SU-DHL-6 (cell line): Measurements from ENCODE around the gene SNRPN.
"Not testable (repeated sequence)": the region's sequence is repeated elsewhere in the genome, so short reads cannot be mapped to it uniquely, and the experiment has no call there.

Experiments
- H2AFZ ChIP-seq: fragments of 200-600 bp; sonication (generic); 2 replicates; pipeline ENCODE4 v1.6.1; 2014; ENCODE audit warnings: low read depth, mild to moderate bottlenecking, moderate library complexity, mixed read lengths, antibody characterized with exemption, low read length; ENCODE audit not compliant: severe bottlenecking
- H3F3A ChIP-seq: fragments of 200-600 bp; shearing (Covaris generic); 2 replicates; pipeline ENCODE4 v1.6.0; 2016; ENCODE audit warnings: antibody characterized with exemption, mild to moderate bottlenecking; ENCODE audit not compliant: insufficient read depth
- H3K27ac ChIP-seq: fragments of 200-600 bp; sonication (generic); 2 replicates; pipeline ENCODE4 v1.5.1; 2016; ENCODE audit warnings: low read depth, mild to moderate bottlenecking, low read length, moderate library complexity, mixed read lengths
- H3K27me3 ChIP-seq: fragments of 200-600 bp; sonication (generic), shearing (Covaris generic); 2 replicates; pipeline ENCODE4 v1.6.0; 2014; ENCODE audit warnings: mild to moderate bottlenecking, low read length
- H3K36me3 ChIP-seq: fragments of 200-600 bp; sonication (generic); 2 replicates; pipeline ENCODE4 v1.6.1; 2014; ENCODE audit warnings: mild to moderate bottlenecking, low read length, mixed read lengths
- H3K4me2 ChIP-seq: fragments of 300-600, 200-600 bp; shearing (Covaris generic), sonication (generic); 2 replicates; pipeline ENCODE4 v1.6.0; 2014; ENCODE audit warnings: low read length, low read depth, mild to moderate bottlenecking; ENCODE audit not compliant: poor library complexity, severe bottlenecking
- H3K4me3 ChIP-seq: fragments of 200-600 bp; sonication (generic); 2 replicates; pipeline ENCODE4 v1.5.1; 2014; ENCODE audit warnings: antibody characterized with exemption, low read length, mild to moderate bottlenecking, mixed read lengths; ENCODE audit not compliant: insufficient read depth, poor library complexity, severe bottlenecking
- H3K79me2 ChIP-seq: fragments of 200-600 bp; sonication (generic); 2 replicates; pipeline ENCODE4 v1.6.1; 2014; ENCODE audit warnings: mild to moderate bottlenecking, low read length, moderate library complexity; ENCODE audit not compliant: insufficient read depth
- H3K9ac ChIP-seq: fragments of 200-600 bp; sonication (generic); 2 replicates; pipeline ENCODE4 v1.7.0; 2014; ENCODE audit warnings: mild to moderate bottlenecking, low read length
- H3K9me2 ChIP-seq: fragments of 200-600 bp; sonication (generic); replicated peaks from 2 replicates; pipeline ENCODE4 v1.6.1; 2014; ENCODE audit warnings: low read length; ENCODE audit not compliant: insufficient read depth
- H3K9me3 ChIP-seq: fragments of 200-600 bp; sonication (generic); 2 replicates; pipeline ENCODE4 v1.6.1; 2014; ENCODE audit warnings: low read length, mixed read lengths; ENCODE audit not compliant: insufficient read depth
- H4K20me1 ChIP-seq: fragments of 200-600 bp; sonication (generic); 2 replicates; pipeline ENCODE4 v1.6.1; 2014; ENCODE audit warnings: low read depth, mild to moderate bottlenecking, antibody characterized with exemption, low read length, moderate library complexity, mixed read lengths
- CTCF ChIP-seq: fragments of 200-600 bp; sonication (generic); IDR thresholded peaks from one replicate; pipeline ENCODE4 v1.5.1; 2017; ENCODE audit warnings: antibody characterized with exemption, mild to moderate bottlenecking, low read length, moderate library complexity; ENCODE audit not compliant: insufficient read depth, poor library complexity, severe bottlenecking
- EZH2phosphoT487 ChIP-seq: fragments of 200-600 bp; sonication (generic), shearing (Covaris generic); conservative IDR thresholded peaks from 2 replicates; pipeline ENCODE4 v1.6.1; 2018; ENCODE audit warnings: mild to moderate bottlenecking, antibody characterized with exemption, low read length, moderate library complexity, mixed read lengths

SNRPN gene

GRCh38 chr15:24933716-24934115 is 21.1 kb upstream of the SNRPN start:
- no peaks in the 10 kb centered on the region for H3F3A ChIP-seq
- H3K9me2 ChIP-seq, result no peaks in the 10 kb centered on the region
- no peak overlapping the region for H3K27ac ChIP-seq
- no peaks in the 10 kb centered on the region for H3K79me2 ChIP-seq
- no peaks in the 10 kb centered on the region for H4K20me1 ChIP-seq
- H2AFZ ChIP-seq, result no peak overlapping the region
- no peak overlapping the region for H3K9ac ChIP-seq
- TF ChIP-seq CTCF (no peak), EZH2phosphoT487 (no peak)
- no peaks in the 10 kb centered on the region for H3K27me3 ChIP-seq
- H3K4me3 ChIP-seq, result no peak overlapping the region
- H3K4me2 ChIP-seq, result no peak overlapping the region
- H3K9me3 ChIP-seq, result no peaks in the 10 kb centered on the region
- no peaks in the 10 kb centered on the region for H3K36me3 ChIP-seq

- H3K79me2 ChIP-seq, H3K9ac ChIP-seq, H3K4me2 ChIP-seq, H4K20me1 ChIP-seq, H3K27me3 ChIP-seq, H3K27ac ChIP-seq, H2AFZ ChIP-seq, H3F3A ChIP-seq, H3K9me3 ChIP-seq, H3K36me3 ChIP-seq, H3K9me2 ChIP-seq, H3K4me3 ChIP-seq: not testable (repeated sequence)
Measured at GRCh38 chr15:24938224-24938623, 16.6 kb upstream of the SNRPN start.

GRCh38 chr15:24940236-24940635 is 14.6 kb upstream of the SNRPN start:
- no peaks in the 10 kb centered on the region for H4K20me1 ChIP-seq
- H3K27ac ChIP-seq, result no peak overlapping the region
- H3K9ac ChIP-seq, result no peak overlapping the region
- no peaks in the 10 kb centered on the region for H3K9me2 ChIP-seq
- no peaks in the 10 kb centered on the region for H3K36me3 ChIP-seq
- no peaks in the 10 kb centered on the region for H3K27me3 ChIP-seq
- H3K79me2 ChIP-seq, result no peaks in the 10 kb centered on the region
- no peak overlapping the region for H2AFZ ChIP-seq
- no peak overlapping the region for H3K4me3 ChIP-seq
- no peaks in the 10 kb centered on the region for H3K9me3 ChIP-seq
- H3K4me2 ChIP-seq, result no peak overlapping the region
- H3F3A ChIP-seq, result no peaks in the 10 kb centered on the region
- TF ChIP-seq CTCF (no peak), EZH2phosphoT487 (no peak)

GRCh38 chr15:24943361-24943760 is 11.4 kb upstream of the SNRPN start:
- Histone ChIP-seq H3K4me2 (no peak overlapping the region), H3K9me2 (no peaks in the 10 kb centered on the region), H3K27me3 (no peaks in the 10 kb centered on the region), H3K79me2 (no peaks in the 10 kb centered on the region), H3K4me3 (no peak overlapping the region), H3F3A (no peaks in the 10 kb centered on the region), H2AFZ (no peak overlapping the region), H3K36me3 (no peaks in the 10 kb centered on the region), H3K27ac (no peak overlapping the region), H4K20me1 (no peaks in the 10 kb centered on the region), H3K9me3 (no peaks in the 10 kb centered on the region), H3K9ac (no peak overlapping the region)
- no peak for TF ChIP-seq EZH2phosphoT487
- no peak for TF ChIP-seq CTCF
